Measurements from ENCODE around the gene CTNNBL1. TPM values are rescaled to one million over a fixed set of nuclear protein-coding genes. Genes with fewer than 3 reads are reported as not detected.

The CTNNBL1 gene
- total RNA-seq, 1 experiment from 2014 or later = 64.4 TPM

GRCh38 chr20:37869334-37869861 is 175.6 kb downstream of the CTNNBL1 start:
- DNase-seq (ENCODE audit: low spot score) = no peak
- Mint-ChIP-seq H3K27me3 (ENCODE audit: low read depth) (no peaks in the 10 kb centered on the region), H3K36me3 (peaks cover 11% of the 10 kb centered on the region; the same call in 1 of the 2 replicates), H3K4me3 (no peak overlapping the region), H3K4me1 (peaks cover 24% of the 10 kb centered on the region), H3K9me3 (no peaks in the 10 kb centered on the region), H3K27ac (peak overlapping the region; percentile 82)
- ChIA-PET CTCF (no interaction called here), POLR2A (no interaction called here)
- ATAC-seq = peak; percentile 66
- TF ChIP-seq E2F5 (CRISPR knock-in tag; IDR thresholded peaks at IDR 0.05) = no peak

- no peaks in the 10 kb centered on the region for H3K27me3 Mint-ChIP-seq (ENCODE audit: low read depth)
- peak overlapping the region; percentile 23; the same call in 1 of the 2 replicates for H3K27ac Mint-ChIP-seq
- H3K9me3 Mint-ChIP-seq = no peaks in the 10 kb centered on the region
- CTCF ChIA-PET = no interaction called here
- TF ChIP-seq ERG (CRISPR knock-in tag; IDR thresholded peaks at IDR 0.05) (no peak), CBFB (CRISPR knock-in tag; IDR thresholded peaks at IDR 0.05; ENCODE audit: low read depth) (no peak), FOXK1 (CRISPR knock-in tag; IDR thresholded peaks at IDR 0.05) (no peak), PRRX2 (CRISPR knock-in tag; IDR thresholded peaks at IDR 0.05) (no peak), GRHL2 (CRISPR knock-in tag; IDR thresholded peaks at IDR 0.05; ENCODE audit: insufficient replicate concordance, severe bottlenecking) (no peak), NR3C1 (CRISPR knock-in tag; conservative IDR thresholded peaks at IDR 0.05; ENCODE audit: low read depth) (no peak), PREB (CRISPR knock-in tag; IDR thresholded peaks at IDR 0.05; ENCODE audit: borderline replicate concordance) (no peak), SMAD4 (CRISPR knock-in tag; IDR thresholded peaks at IDR 0.05) (no peak)
- POLR2A ChIA-PET = no interaction called here
- DNase-seq (ENCODE audit: low spot score) (no peak), ATAC-seq (no peak)
- H3K36me3 Mint-ChIP-seq = peaks cover 11% of the 10 kb centered on the region; the same call in 1 of the 2 replicates
- H3K4me3 Mint-ChIP-seq = no peak overlapping the region
- H3K4me1 Mint-ChIP-seq = peaks cover 24% of the 10 kb centered on the region
Observed at GRCh38 chr20:37870294-37870693, 176.5 kb downstream of the CTNNBL1 start.

GRCh38 chr20:37871751-37872150 is 177.9 kb downstream of the CTNNBL1 start:
- Mint-ChIP-seq H3K36me3 (peaks cover 11% of the 10 kb centered on the region; the same call in 1 of the 2 replicates), H3K27ac (no peak overlapping the region), H3K4me1 (peaks cover 24% of the 10 kb centered on the region), H3K27me3 (ENCODE audit: low read depth) (no peaks in the 10 kb centered on the region), H3K9me3 (no peaks in the 10 kb centered on the region), H3K4me3 (no peak overlapping the region)
- no peak for ATAC-seq
- no peak for DNase-seq (ENCODE audit: low spot score)
- TF ChIP-seq ZMAT4 (CRISPR knock-in tag; IDR thresholded peaks at IDR 0.05) (no peak), ETV6 (CRISPR knock-in tag; IDR thresholded peaks at IDR 0.05) (no peak), E2F5 (CRISPR knock-in tag; IDR thresholded peaks at IDR 0.05) (no peak), ZNF219 (CRISPR knock-in tag; IDR thresholded peaks at IDR 0.05; ENCODE audit: borderline replicate concordance) (no peak), ATF3 (CRISPR knock-in tag; conservative IDR thresholded peaks at IDR 0.05) (no peak), ZNF532 (CRISPR knock-in tag; IDR thresholded peaks at IDR 0.05; ENCODE audit: borderline replicate concordance) (no peak)
- CTCF ChIA-PET = no interaction called here
- POLR2A ChIA-PET = no interaction called here
